GM18870 (cell line): ENCODE data around the gene OTUD4.

Source experiments
- ATAC-seq: cut with Tn5 transposase; IDR thresholded peaks from one replicate; pipeline ENCODE4 v1.9.1; 2021; ENCODE audit warnings: moderate library complexity; ENCODE audit not compliant: unreplicated experiment

The OTUD4 gene

GRCh38 chr4:145131848-145132247 is 48.5 kb downstream of the OTUD4 start:
- no peak for ATAC-seq

DNA sequence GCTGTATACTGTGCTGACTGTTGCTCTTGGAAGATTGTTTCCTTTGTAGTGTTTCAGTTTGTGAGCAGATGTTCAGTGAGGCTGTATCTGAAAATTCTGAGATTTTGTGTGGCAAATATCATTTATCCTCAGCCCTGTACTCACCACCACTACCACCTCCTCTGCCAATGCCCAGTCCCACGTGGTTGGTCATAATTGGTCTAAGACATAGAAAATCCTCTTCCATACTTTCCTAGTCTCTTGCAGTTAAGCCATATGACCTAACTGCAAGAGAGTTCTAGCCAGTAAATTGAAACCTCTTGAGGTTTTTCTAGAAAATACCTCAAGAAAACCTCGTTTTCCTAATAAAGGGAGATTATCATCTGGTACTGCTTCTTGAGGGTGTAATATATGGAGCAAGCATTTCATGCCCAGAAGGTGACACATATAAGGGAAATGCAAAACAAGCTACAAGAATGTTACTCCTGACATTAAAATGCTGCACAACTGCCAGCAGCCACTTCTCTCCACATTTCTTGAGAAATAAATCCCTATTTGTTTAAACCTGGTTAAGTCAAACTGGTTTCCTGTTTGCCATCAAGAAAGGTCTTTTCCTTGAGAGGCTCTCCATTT is 49.5 kb downstream of the OTUD4 start:
- no peak for ATAC-seq

DNA sequence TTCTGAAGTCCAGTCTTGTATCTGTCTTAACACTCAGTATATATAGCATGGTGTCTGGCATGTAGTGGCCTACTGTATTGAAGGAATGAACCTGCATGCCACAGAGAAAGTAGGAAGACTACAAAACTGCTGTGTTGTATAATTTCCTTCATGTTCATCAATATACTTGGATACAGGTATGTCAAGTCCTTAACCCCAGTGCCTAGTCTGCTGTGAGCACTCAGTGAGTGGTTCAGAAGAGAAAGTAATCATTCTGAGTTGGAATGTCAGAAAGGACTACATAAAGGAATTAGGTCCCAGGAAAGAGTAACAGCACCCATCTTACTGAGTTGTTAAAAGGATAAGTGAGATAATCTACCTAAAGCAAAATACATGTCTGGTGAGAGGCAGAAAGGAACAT is 50.3 kb downstream of the OTUD4 start:
- no peak for ATAC-seq

DNA sequence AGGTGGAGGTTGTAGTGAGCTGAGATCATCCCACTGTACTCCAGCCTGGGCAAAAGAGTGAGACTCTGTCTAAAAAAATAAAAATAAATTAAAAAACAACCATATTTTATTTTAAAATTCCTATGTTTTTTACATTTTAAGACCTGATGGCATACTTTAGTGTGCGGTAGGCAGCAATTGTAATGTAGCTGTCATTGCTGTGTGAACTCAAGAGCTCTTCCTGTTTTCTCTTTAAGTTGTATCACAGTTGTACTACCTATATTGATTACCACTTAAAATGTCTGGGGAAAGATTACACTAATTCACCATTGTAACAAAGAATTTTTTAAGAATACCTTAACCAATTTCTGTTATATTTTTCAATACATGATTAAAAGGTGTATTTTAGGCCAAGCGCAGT is 55.0 kb downstream of the OTUD4 start:
- no peak for ATAC-seq

DNA sequence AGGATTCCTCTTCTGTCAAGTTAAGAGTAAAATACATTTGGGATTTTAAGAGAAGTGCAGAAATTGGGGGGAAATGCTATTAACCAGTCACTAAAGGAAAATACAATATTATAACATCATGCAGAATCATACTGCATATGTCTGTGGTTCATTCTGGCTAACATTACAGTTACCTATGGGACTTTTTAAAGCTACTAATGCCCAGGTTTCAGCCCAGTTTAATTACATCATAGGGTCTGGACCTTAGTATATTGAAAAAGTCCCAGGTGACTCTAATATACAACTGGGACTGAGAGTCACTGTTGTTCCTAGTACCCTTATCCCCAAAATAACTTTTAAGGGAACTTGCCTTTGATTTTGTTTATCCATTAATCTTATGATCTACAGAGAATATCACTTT is 72.3 kb downstream of the OTUD4 start:
- ATAC-seq = no peak

DNA sequence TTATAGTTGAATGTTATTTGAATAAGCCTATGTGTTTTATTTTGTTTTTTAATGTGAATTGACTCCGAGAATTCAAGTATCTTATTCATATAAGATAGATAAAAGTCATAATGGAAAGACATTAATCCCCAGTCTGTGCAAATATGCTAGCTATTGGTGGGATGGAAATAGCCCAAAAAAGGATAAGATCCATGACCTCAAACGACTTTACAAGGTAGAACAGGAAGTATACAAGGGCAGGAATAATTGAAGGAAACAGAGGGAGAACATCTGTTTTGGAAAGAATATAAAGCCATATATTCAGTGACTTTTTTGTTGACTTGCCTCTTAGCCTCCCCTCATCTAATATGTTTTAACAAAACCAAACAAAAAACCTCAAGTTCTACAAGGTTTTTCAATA is 73.3 kb downstream of the OTUD4 start:
- no peak for ATAC-seq

DNA sequence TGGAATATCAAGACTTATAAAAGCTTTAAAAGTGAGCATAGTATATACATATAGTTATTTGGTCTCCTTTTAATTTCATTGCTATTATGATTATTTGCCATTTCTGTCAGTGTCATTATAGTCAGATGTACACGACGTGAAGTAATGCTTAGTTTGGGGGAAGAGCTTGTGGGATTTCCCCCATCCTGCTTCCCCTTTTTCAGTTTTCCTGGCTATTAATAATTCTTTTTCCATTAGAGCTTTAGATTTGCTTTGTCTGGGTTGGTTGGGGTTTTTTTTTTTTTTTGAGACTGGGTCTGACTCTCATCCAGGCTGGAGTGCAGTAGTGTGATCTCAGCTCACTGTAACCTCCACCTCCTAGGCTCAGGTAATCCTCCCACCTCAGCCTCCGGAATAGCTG is 76.9 kb downstream of the OTUD4 start:
- ATAC-seq = no peak

- no peak for ATAC-seq
Measured at GRCh38 chr4:145102619-145103018, 77.8 kb downstream of the OTUD4 start.

DNA sequence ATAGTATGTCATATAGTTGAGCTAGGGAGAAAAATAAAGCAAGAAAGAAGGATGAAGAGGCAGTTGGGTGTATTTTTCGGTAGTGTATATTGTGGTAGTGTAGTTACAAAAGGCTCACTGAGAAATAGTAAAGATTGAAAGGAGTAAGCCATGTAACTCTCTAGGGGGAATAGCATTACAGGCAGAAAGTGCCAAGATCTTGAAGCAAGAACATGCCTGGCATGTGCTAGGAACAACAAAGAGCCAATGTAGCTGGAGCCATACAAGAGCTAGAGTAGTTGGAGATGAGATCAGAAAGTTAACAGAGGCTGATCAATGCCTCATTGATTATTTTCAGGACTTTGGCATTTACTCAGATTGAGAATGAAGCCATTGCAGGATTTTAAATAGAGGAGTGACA is 79.3 kb downstream of the OTUD4 start:
- ATAC-seq = no peak

- ATAC-seq = no peak
Measured at GRCh38 chr4:145099653-145100052, 80.7 kb downstream of the OTUD4 start.

- peak; percentile 23 for ATAC-seq
Measured at GRCh38 chr4:145098675-145099037, 81.7 kb downstream of the OTUD4 start.

DNA sequence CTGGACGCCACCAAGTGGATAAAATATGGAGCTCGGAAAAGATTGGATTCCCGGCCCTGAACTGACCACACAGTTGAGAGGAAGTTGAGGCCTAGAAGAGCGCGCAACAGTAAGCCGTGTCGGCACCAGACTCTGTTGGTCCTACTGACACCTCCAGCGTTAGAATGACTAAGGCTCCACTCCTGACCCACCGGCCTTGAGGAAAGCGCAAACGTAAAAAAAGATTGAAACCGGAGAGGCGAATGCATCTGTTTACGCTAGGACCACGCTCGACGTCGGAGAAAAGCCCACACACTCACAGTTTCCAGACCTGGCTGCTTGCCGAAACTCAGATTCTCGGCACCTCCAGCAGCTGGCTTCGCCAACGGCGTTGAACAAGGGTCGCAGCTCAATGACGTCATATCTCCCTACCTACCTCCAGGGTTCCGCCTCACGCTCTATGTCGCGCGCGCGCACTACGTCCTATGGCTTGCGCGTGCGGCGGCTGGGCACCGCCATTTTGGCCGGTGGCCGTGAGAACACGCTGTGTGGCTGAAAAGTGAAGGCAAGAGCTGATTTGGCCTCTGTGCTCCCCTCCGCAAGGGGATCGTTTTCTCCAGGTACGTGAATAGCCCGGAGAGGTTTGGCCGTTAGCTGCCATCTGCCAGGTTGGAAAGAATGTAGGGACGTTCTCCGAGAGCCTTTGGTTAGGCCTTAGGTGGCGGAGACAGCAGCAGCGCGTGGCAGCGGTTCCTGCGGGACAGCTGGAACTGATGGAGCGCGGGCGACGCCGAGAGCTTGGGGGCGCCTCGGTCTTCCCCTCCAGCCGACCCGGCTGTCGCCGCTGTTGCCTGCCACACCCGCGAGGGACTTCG is 82.3 kb downstream of the OTUD4 start, which contains the start of the genes ABCE1 and ANAPC10:
Gene ABCE1 (plus strand): TSS at position 491 of the 854 bp plus-strand sequence. CDS start 6,102 bp downstream, outside the sequence.
Gene ANAPC10 (minus strand): TSS at position 376 of the 854 bp plus-strand sequence. CDS start 2,097 bp downstream, outside the sequence.
- ATAC-seq = peak; percentile 61

DNA sequence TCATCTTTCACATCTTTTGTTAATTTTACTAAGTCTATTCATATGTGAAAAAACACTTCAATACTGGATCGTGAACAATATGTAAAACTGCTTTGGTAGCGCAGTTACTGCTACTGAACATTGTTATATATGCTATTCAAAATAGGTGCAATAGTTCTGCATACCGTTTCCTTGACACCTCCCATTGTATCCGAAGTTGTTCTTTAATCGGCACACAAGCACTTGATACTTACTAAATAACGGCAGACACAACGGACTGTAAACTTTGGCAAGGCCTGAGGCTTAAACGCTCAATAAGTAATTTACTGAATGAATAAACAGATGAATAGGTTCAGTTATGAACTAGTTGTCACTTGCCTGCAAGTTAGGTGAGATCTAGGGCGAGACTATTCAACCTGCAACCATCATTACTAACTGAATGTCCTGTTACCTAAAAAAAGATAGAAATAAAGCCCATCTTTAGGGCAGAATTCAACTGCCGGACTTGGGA is 83.0 kb downstream of the OTUD4 start:
- ATAC-seq = no peak

- no peak for ATAC-seq
Measured at GRCh38 chr4:145093638-145094037, 86.8 kb downstream of the OTUD4 start.

GRCh38 chr4:145090380-145090779 is 90.0 kb downstream of the OTUD4 start:
- ATAC-seq = no peak

GRCh38 chr4:145083891-145084605 is 96.3 kb downstream of the OTUD4 start:
- ATAC-seq = no peak
